PFSK-1 (cell line): ENCODE measurements around the gene OST4.

ENCODE experiments used
- FOXP2 ChIP-seq: optimal IDR thresholded peaks from 2 replicates; pipeline ENCODE3; 2011; ENCODE audit warnings: borderline replicate concordance, control low read depth, inconsistent platforms; ENCODE audit not compliant: insufficient read depth; ENCODE audit errors: extremely low read length, extremely low read depth
- POLR2AphosphoS5 ChIP-seq: IDR thresholded peaks from 2 replicates; pipeline ENCODE4 v1.6.1; 2012; ENCODE audit warnings: low read depth, mild to moderate bottlenecking, control low read depth, low read length, moderate library complexity
- REST ChIP-seq, 2 experiments: IDR thresholded peaks; 2 replicates each; pipeline versions ENCODE4 v1.6.1 to v1.8.0; 2011 to 2012; ENCODE audit warnings: low read depth in 2 of 2, low read length in 2 of 2, control low read depth in 1 of 2, inconsistent platforms in 1 of 2, mild to moderate bottlenecking in 1 of 2, moderate library complexity in 1 of 2; ENCODE audit not compliant: insufficient read depth in 1 of 2
- SIN3A ChIP-seq: IDR thresholded peaks from 2 replicates; pipeline ENCODE4 v1.6.1; 2012; ENCODE audit warnings: mild to moderate bottlenecking, low read length, moderate library complexity, borderline replicate concordance; ENCODE audit not compliant: insufficient read depth
- TAF1 ChIP-seq: IDR thresholded peaks from 2 replicates; pipeline ENCODE4 v1.6.1; 2012; ENCODE audit warnings: low read length, control low read depth, borderline replicate concordance; ENCODE audit not compliant: insufficient read depth

The OST4 gene

GRCh38 chr2:27083410-27084296, 12.2 kb upstream of the OST4 start:
- TF ChIP-seq FOXP2, result no peak
- TF ChIP-seq SIN3A, result no peak
- TF ChIP-seq TAF1, result no peak
- no peak; the same call in 1 of the 2 replicates for TF ChIP-seq POLR2AphosphoS5
- no peak for TF ChIP-seq REST (IDR thresholded peaks at IDR 0.05; ENCODE audit: insufficient read depth in 1 of 2, low read depth in 2 of 2, low read length in 2 of 2)

GRCh38 chr2:27082773-27083409, 11.4 kb upstream of the OST4 start:
- TF ChIP-seq TAF1, result no peak
- TF ChIP-seq SIN3A, result no peak
- no peak for TF ChIP-seq POLR2AphosphoS5
- TF ChIP-seq REST (IDR thresholded peaks at IDR 0.05; ENCODE audit: insufficient read depth in 1 of 2, low read depth in 2 of 2, low read length in 2 of 2), result no peak

GRCh38 chr2:27081984-27082772, 10.7 kb upstream of the OST4 start:
- no peak for TF ChIP-seq TAF1
- TF ChIP-seq REST (IDR thresholded peaks at IDR 0.05; ENCODE audit: insufficient read depth in 1 of 2, low read depth in 2 of 2, low read length in 2 of 2), result no peak
- no peak for TF ChIP-seq POLR2AphosphoS5
- TF ChIP-seq SIN3A, result no peak
- TF ChIP-seq FOXP2, result no peak

- TF ChIP-seq TAF1 (no peak), FOXP2 (no peak), REST (IDR thresholded peaks at IDR 0.05; ENCODE audit: insufficient read depth in 1 of 2, low read depth in 2 of 2, low read length in 2 of 2) (no peak), SIN3A (no peak), POLR2AphosphoS5 (no peak)
Observed at GRCh38 chr2:27080603-27080936, 9.1 kb upstream of the OST4 start.
